PC-3 (cell line): ENCODE results near the gene USP33. TPM values are rescaled to one million over a fixed set of nuclear protein-coding genes. Genes with fewer than 3 reads are reported as not detected.

ENCODE experiments used
- ATAC-seq: fragments of 200-7000 bp; cut with Tn5 transposase; 2 replicates; pipeline ENCODE4 v1.9.1; 2020; ENCODE audit warnings: mild to moderate bottlenecking, moderate library complexity
- BruUV-seq: library from RNA; stranded (reverse); fragments of 400-500 nt; replicated peaks from 2 replicates; lab custom pipeline; 2021; lab: Mats Ljungman, UMichigan
- CTCF ChIA-PET: fragments of 300-600 bp; sonication (Branson Sonifier 250); formaldehyde crosslinking; loops from one replicate; lab custom pipeline; 2022; ENCODE audit warnings: antibody characterized with exemption; lab: Charles Lee
- POLR2A ChIA-PET: fragments of 300-600 bp; sonication (Branson Sonifier 250); formaldehyde crosslinking; loops from one replicate; lab custom pipeline; 2022; ENCODE audit warnings: antibody characterized with exemption; ENCODE audit not compliant: unreplicated experiment; lab: Charles Lee
- DNase-seq: peaks from one replicate; pipeline ENCODE4 v3.0.0-alpha.2; 2015
- H2AFZ ChIP-seq: fragments of 300-600 bp; sonication (generic); 2 replicates; pipeline ENCODE4 v1.6.0; 2016; ENCODE audit warnings: antibody characterized with exemption, low read length
- H3F3A ChIP-seq: fragments of 300-600 bp; sonication (generic); one replicate; pipeline ENCODE4 v1.6.0; 2017; ENCODE audit warnings: antibody characterized with exemption, low read length, control low read depth, mild to moderate bottlenecking; ENCODE audit not compliant: unreplicated experiment
- H3K27ac ChIP-seq: fragments of 300-600 bp; sonication (generic); 2 replicates; pipeline ENCODE4 v1.5.1; 2016; ENCODE audit warnings: mild to moderate bottlenecking, low read length
- H3K27me3 ChIP-seq: fragments of 300-600 bp; sonication (generic); 2 replicates; pipeline ENCODE4 v1.6.1; 2016; ENCODE audit warnings: low read length, mixed read lengths
- H3K36me3 ChIP-seq: fragments of 300-600 bp; sonication (generic); 2 replicates; pipeline ENCODE4 v1.6.1; 2016; ENCODE audit warnings: low read depth, mixed run types, low read length, mixed read lengths
- H3K4me1 ChIP-seq: fragments of 300-600 bp; sonication (generic); 2 replicates; pipeline ENCODE4 v1.5.1; 2016; ENCODE audit warnings: low read length; ENCODE audit not compliant: insufficient read depth
- H3K4me2 ChIP-seq: fragments of 300-600 bp; sonication (generic); 2 replicates; pipeline ENCODE4 v1.6.0; 2016; ENCODE audit warnings: low read length
- H3K4me3 ChIP-seq: fragments of 300-600 bp; sonication (generic); 2 replicates; pipeline ENCODE4 v1.5.1; 2016; ENCODE audit warnings: mild to moderate bottlenecking, low read length, mixed read lengths
- H3K79me2 ChIP-seq: fragments of 300-600 bp; sonication (generic); 2 replicates; pipeline ENCODE4 v1.6.1; 2017; ENCODE audit warnings: low read length, mixed read lengths
- H3K9ac ChIP-seq: fragments of 300-600 bp; sonication (generic); 2 replicates; pipeline ENCODE4 v1.6.0; 2016; ENCODE audit warnings: mild to moderate bottlenecking, low read length
- H3K9me2 ChIP-seq: fragments of 300-600 bp; sonication (generic); replicated peaks from 2 replicates; pipeline ENCODE4 v1.6.1; 2016; ENCODE audit warnings: mixed run types, low read length, mixed read lengths
- H3K9me3 ChIP-seq: fragments of 300-600 bp; sonication (generic); 2 replicates; pipeline ENCODE4 v1.6.1; 2016; ENCODE audit warnings: low read length, mixed read lengths
- H4K20me1 ChIP-seq: fragments of 300-600 bp; sonication (generic); 2 replicates; pipeline ENCODE4 v1.6.1; 2016; ENCODE audit warnings: low read length, mixed read lengths
- CTCF ChIP-seq: fragments of 300-600 bp; sonication (generic); conservative IDR thresholded peaks from 2 replicates; pipeline ENCODE4 v1.5.1; 2017; ENCODE audit warnings: antibody characterized with exemption, low read depth, mild to moderate bottlenecking, low read length
- EZH2 ChIP-seq: fragments of 300-600 bp; sonication (generic); IDR thresholded peaks from one replicate; pipeline ENCODE4 v1.6.1; 2017; ENCODE audit warnings: antibody characterized with exemption, mild to moderate bottlenecking, low read length; ENCODE audit not compliant: unreplicated experiment
- EZH2phosphoT487 ChIP-seq: fragments of 300-600 bp; sonication (generic); IDR thresholded peaks from 2 replicates; pipeline ENCODE4 v1.6.1; 2018; ENCODE audit warnings: mild to moderate bottlenecking, antibody characterized with exemption, low read length, borderline replicate concordance
- intact Hi-C: fragments of 100-400 bp; cut with micrococcal nuclease; formaldehyde crosslinking; loops from 2 replicates; pipeline ENCODE4 v1.9.0; 2023
- total RNA-seq: library from RNA; depleted of rRNA; stranded (reverse); fragments of >200 nt; gene quantifications from 2 replicates; pipeline ENCODE4 v1.2.3, GENCODE V29; 2014

USP33 gene
- total RNA-seq, 1 experiment from 2014 or later = 42.6 TPM

- POLR2A ChIA-PET = no interaction called here
- BruUV-seq = no TSS peak
These were observed 41.5 kb downstream of the USP33 start for GRCh38 chr1:77718181-77718580.

GRCh38 chr1:77716065-77716464, 43.6 kb downstream of the USP33 start:
- no peaks in the 10 kb centered on the region for H3K9me2 ChIP-seq
- H3K79me2 ChIP-seq = no peaks in the 10 kb centered on the region
- no TSS peak for BruUV-seq
- H3K4me1 ChIP-seq = no peaks in the 10 kb centered on the region
- ATAC-seq = no peak
- H3K27me3 ChIP-seq = no peaks in the 10 kb centered on the region
- TF ChIP-seq CTCF (no peak), EZH2 (no peak), EZH2phosphoT487 (no peak)
- no peaks in the 10 kb centered on the region for H4K20me1 ChIP-seq
- H3F3A ChIP-seq = no peaks in the 10 kb centered on the region
- H3K27ac ChIP-seq = no peak overlapping the region
- POLR2A ChIA-PET = no interaction called here
- CTCF ChIA-PET = no interaction called here
- H3K9me3 ChIP-seq = no peaks in the 10 kb centered on the region
- DNase-seq = no peak
- intact Hi-C loops = no loop called here
- H3K4me3 ChIP-seq = no peak overlapping the region
- no peak overlapping the region for H3K4me2 ChIP-seq
- no peak overlapping the region for H3K9ac ChIP-seq
- no peak overlapping the region for H2AFZ ChIP-seq
- H3K36me3 ChIP-seq = peaks cover 22% of the 10 kb centered on the region

More at GRCh38 chr1:77718181-77718580, 41.5 kb downstream of the USP33 start:
- H3K9me3 ChIP-seq = no peaks in the 10 kb centered on the region
- H3K4me3 ChIP-seq = no peak overlapping the region
- H3K79me2 ChIP-seq = no peaks in the 10 kb centered on the region
- H2AFZ ChIP-seq = no peak overlapping the region
- H4K20me1 ChIP-seq = no peaks in the 10 kb centered on the region
- no peak for TF ChIP-seq CTCF
- no peak for TF ChIP-seq EZH2phosphoT487
- no peak for TF ChIP-seq EZH2
- DNase-seq (no peak), ATAC-seq (no peak)
- no peaks in the 10 kb centered on the region for H3K27me3 ChIP-seq
- no peaks in the 10 kb centered on the region for H3K9me2 ChIP-seq
- H3F3A ChIP-seq = no peaks in the 10 kb centered on the region
- CTCF ChIA-PET = no interaction called here
- no peak overlapping the region for H3K9ac ChIP-seq
- no peak overlapping the region for H3K4me2 ChIP-seq
- intact Hi-C loops = no loop called here
- no peaks in the 10 kb centered on the region for H3K4me1 ChIP-seq
- H3K36me3 ChIP-seq = peaks cover 40% of the 10 kb centered on the region
- H3K27ac ChIP-seq = no peak overlapping the region

- ChIA-PET POLR2A (no interaction called here), CTCF (no interaction called here)
- Histone ChIP-seq H3K79me2 (no peaks in the 10 kb centered on the region), H3K9me2 (no peaks in the 10 kb centered on the region), H3K27ac (no peak overlapping the region), H3K4me2 (no peak overlapping the region), H3K27me3 (no peaks in the 10 kb centered on the region), H3K36me3 (peaks cover 24% of the 10 kb centered on the region), H3K4me1 (no peaks in the 10 kb centered on the region), H3K9me3 (no peaks in the 10 kb centered on the region), H3K9ac (no peak overlapping the region), H2AFZ (no peak overlapping the region), H3K4me3 (no peak overlapping the region), H4K20me1 (no peaks in the 10 kb centered on the region), H3F3A (no peaks in the 10 kb centered on the region)
- DNase-seq = no peak
- BruUV-seq = no TSS peak
- intact Hi-C loops = no loop called here
- no peak for ATAC-seq
- TF ChIP-seq EZH2 = no peak
- no peak for TF ChIP-seq EZH2phosphoT487
- no peak for TF ChIP-seq CTCF
These were observed 49.9 kb downstream of the USP33 start for GRCh38 chr1:77709727-77710126.
